GM18517 (cell line): ENCODE data around the gene ZDHHC14.

Experiments
- ATAC-seq: cut with Tn5 transposase; IDR thresholded peaks from one replicate; pipeline ENCODE4 v1.9.1; 2021; ENCODE audit warnings: mild to moderate bottlenecking, moderate library complexity; ENCODE audit not compliant: unreplicated experiment

ZDHHC14 gene

GRCh38 chr6:157513004-157513603 is 132.1 kb downstream of the ZDHHC14 start:
- ATAC-seq = no peak

DNA sequence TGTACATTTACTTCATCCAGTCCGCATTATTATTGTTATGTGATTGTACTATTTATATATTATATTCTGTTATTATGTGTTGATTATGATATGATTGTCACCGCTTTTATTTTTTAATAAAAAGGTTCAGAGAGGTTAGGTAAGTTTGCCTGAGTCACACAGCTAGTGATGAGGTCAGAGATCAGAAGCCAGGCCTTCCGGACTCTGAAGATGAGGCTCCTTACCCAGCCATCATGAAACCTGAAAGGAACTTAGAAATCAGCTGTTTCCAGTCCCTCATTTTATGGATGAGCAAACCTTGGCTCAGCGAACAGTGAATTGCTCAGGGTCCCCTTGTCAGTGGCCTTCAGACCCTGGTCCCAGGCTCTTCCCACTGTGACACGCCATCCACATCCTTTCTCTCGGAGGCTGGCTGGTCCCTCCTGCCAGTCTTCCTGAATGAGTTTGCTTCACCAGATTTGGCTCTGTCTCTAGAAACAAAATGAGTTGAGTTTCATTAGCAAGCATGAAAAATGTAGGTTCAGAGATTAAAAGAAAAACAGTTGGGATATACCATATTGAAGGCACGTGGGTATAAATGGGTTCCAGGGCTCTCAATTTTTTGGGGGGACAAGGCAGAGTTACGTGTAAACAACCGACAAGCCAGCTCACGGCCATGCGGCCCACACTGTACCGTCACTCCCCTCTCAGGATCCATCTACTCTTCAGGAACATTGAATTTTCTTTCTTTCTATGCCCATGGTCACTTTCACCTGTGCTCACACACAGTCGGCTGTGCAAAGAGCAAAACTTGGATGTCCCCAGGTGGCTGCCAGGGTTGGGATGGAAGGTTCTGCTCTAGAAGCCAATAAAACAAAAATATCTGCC is 132.9 kb downstream of the ZDHHC14 start:
- no peak for ATAC-seq

- ATAC-seq = no peak
These were observed 133.9 kb downstream of the ZDHHC14 start for GRCh38 chr6:157514659-157515496.

DNA sequence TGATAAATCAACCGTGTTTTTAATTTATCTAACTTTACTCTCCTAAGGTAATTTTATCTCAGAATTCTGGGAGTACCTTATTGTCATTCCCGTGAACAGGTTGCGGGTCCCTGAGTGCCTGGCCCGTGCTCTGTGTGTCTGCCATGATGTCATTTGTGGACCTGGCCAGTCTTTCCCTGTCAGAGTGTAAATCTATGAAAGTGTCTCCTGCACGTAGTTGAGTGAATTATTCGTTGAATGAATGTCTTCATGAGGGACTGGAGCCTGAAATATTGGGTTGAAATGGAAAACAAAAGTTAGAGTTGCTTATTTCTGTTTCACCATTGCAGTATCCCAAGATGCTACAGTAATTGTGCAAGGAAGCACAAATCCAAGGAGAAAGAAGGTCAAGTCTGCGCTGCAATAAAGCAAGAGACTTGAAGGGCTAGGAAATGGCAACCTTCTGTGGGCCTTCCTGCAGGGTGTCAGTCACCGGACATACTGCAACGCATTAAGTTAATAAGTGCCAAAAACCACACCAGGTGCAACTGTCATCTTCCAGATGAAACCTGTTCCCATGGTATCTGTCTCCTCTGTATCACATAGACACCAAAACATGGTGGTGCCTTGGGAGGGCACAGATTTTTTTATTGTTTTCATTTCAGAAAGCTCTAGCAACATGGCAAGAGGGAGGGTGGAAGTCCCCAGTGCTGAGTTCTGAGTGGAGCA is 135.5 kb downstream of the ZDHHC14 start:
- no peak for ATAC-seq

- no peak for ATAC-seq
These were observed 136.8 kb downstream of the ZDHHC14 start for GRCh38 chr6:157517601-157518359.

- ATAC-seq = no peak
These were observed 137.6 kb downstream of the ZDHHC14 start for GRCh38 chr6:157518397-157519250.

DNA sequence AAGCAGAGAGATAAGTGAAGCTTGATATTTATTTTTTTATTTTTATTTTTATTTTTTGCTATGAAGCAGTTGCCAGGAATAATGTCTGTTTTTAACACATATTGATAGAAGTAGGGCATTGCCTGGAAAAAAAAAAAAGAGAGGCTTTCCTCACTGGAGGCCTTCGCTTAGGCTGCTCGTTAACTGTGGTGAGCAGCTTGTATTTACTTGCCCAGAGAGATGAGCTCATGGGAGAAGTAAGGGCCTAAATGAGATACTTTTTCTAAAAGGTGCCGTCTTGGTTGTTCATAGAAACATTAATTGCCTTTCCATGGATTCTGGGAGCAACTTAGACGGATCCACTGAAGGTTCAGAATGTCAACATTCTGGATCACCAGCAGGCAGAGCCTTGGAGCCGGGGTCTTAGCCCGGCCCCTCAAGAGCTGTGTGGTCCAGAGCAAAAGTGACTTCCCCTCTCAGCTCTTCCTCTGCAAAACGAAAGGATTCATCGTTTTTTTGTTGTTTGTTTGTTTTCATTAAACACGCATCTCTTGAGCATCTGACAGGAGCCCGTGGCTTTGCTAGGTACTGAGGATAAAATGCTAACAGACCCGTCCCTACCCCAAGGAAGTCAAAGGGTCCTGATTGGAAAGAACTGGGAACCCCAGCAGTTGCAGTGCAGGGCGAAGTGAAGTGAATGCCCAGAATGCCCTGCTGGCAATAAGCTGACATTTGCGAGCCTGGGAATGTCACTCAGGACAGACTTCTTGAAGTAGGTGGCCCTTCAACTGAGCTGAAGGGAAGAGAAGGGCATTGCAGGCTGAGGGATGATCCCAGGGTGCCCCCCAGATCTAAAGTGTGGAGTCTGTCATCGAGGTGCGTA is 138.5 kb downstream of the ZDHHC14 start:
- no peak for ATAC-seq

- no peak for ATAC-seq
These were observed 139.1 kb downstream of the ZDHHC14 start for GRCh38 chr6:157520117-157520406.

- ATAC-seq = no peak
These were observed 139.8 kb downstream of the ZDHHC14 start for GRCh38 chr6:157520596-157521361.

GRCh38 chr6:157521362-157522335 is 140.7 kb downstream of the ZDHHC14 start:
- no peak for ATAC-seq

DNA sequence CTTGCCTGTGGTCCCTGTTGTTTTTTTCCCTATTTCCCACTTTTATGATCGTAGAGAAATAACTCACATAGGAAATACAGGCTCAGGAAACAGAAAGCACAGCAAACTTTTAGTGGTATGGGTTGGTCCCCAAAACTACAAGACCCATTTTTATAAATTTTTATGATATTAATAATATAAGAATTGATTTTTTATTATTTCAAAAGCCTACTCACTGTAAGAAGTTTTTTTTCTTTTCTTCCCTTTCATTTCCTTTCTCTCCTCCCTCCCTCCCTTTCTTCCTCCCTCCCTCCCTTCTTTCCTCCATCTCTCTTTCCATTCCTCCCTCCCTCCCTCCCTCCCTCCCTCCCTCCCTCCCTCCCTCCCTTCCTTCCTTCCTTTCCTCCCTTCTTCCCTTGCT is 141.5 kb downstream of the ZDHHC14 start:
- no peak for ATAC-seq

GRCh38 chr6:157524735-157525134 is 143.7 kb downstream of the ZDHHC14 start:
- no peak for ATAC-seq

GRCh38 chr6:157525292-157525889 is 144.4 kb downstream of the ZDHHC14 start:
- no peak for ATAC-seq

- ATAC-seq = no peak
These were observed 145.0 kb downstream of the ZDHHC14 start for GRCh38 chr6:157525918-157526425.

DNA sequence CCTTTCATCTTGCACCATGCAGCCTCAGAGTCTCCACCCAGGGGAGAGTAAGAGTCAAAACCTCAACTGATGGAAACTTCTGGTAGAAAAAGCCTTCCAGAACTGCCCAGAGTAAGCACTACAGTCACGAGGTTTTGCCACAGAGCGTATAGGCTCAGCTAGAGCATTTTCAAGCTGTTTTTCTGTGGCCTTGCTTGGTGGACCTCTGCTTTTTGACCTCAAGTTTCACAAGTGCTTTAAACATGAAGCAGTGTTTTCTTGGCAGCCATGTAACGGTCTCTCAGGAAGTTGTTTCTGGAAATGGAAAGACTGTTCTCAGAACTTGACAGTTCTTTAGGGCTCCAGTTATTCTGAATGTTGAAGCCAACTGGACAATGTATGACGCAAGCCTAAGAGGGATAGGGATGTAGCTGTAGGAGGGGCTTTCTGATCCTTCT is 146.5 kb downstream of the ZDHHC14 start:
- ATAC-seq = peak; percentile 84
